Thyroid gland (tissue), 4 donors: ENCODE results near the gene RCOR1. TPM values are rescaled to one million over a fixed set of nuclear protein-coding genes. Genes with fewer than 3 reads are reported as not detected.

ENCODE experiments used
- DNase-seq, 2 donors: peaks; one replicate each; pipeline ENCODE4 v3.0.0-alpha.2; 2019
- H3K27ac ChIP-seq, 3 donors: fragments of 200-600 bp; sonication (generic); 1 replicate in 2 of 3; 2 replicates in 1 of 3; pipeline ENCODE4 v1.5.1; 2016 to 2019; ENCODE audit warnings: mild to moderate bottlenecking in 1 of 3, moderate library complexity in 1 of 3
- H3K27me3 ChIP-seq: fragments of 200-600 bp; sonication (generic); one replicate; pipeline ENCODE4 v1.5.1; 2019
- H3K36me3 ChIP-seq, 2 donors: fragments of 200-600 bp; sonication (generic); one replicate each; pipeline ENCODE4 v1.5.1; 2016 to 2019
- H3K4me1 ChIP-seq, 2 donors: fragments of 200-600 bp; sonication (generic); one replicate each; pipeline ENCODE4 v1.5.1; 2017 to 2019
- H3K4me3 ChIP-seq, 3 donors: fragments of 200-600 bp; sonication (generic); replicated peaks in 1 of 3; 1 replicate in 2 of 3; 2 replicates in 1 of 3; pipeline ENCODE4 v1.5.1; 2016; ENCODE audit warnings: mild to moderate bottlenecking in 1 of 3
- H3K9me3 ChIP-seq: fragments of 200-600 bp; sonication (generic); one replicate; pipeline ENCODE4 v1.5.1; 2017
- CTCF ChIP-seq, 6 experiments: fragments of 200-600 bp in 3 of 6; fragments of 450-650 bp in 3 of 6; sonication (generic) in 3 of 6; IDR thresholded peaks; one replicate each; pipeline ENCODE4 v1.5.1; 2016 to 2019; ENCODE audit warnings: antibody characterized with exemption in 6 of 6, mild to moderate bottlenecking in 2 of 6, inconsistent platforms in 1 of 6, moderate library complexity in 1 of 6
- POLR2A ChIP-seq, 2 donors: fragments of 450-650 bp; IDR thresholded peaks; one replicate each; pipeline ENCODE4 v1.6.1; 2017; ENCODE audit warnings: antibody characterized with exemption in 2 of 2, mild to moderate bottlenecking in 2 of 2, moderate library complexity in 1 of 2
- WGBS, 2 donors: methylation state at CpG; one replicate each; pipeline ENCODE4 v1.1.5; 2017; 5-methylcytosine and 5-hydroxymethylcytosine counted together
- intact Hi-C: fragments of 100-400 bp; cut with DNase I; formaldehyde crosslinking; loops from one replicate; pipeline ENCODE4 v1.15.1; 2023
- total RNA-seq, 4 donors: library from RNA; depleted of rRNA; stranded (reverse); fragments of >200 nt; gene quantifications; one replicate each; pipeline ENCODE4 v1.2.3, GENCODE V29; 2016

RCOR1 gene
- total RNA-seq, 4 donors from 2014 or later, result 9.4 to 14.2 (median 11.3) TPM

DNA sequence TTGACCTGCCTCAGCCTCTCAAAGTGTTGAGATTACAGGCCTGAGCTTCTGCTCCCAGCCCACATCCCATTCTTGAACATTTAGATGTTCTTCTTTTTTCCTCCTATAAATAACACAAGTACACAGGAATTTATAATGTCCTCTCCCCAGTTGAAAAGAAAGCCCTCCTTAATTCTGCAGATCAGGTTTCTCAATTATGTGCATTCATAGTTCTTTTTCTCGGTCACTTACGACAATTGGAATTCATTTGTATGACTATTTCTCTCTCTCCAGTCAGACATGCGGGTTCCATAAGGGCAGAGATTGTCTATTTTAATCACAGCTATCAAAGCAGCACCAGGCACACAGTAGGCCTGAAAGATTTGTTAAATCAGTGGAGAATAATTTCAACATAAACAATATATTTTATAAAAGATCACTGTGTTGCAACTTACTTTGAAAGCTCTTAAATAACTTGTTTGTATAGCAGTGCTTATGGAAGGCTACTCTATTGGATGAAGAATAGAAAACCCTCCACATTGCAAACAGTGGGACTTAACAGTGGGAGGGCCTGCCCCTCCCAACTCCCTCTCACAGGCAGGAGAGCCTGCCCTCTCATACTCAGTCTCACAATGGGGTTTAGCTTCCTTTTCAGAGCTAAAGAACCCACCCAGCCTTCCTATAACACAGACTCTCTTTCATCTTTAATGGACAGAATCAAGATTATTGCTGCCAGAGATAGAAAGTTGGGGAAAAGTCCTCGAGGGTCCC, 100.7 kb downstream of the RCOR1 start:
- Histone ChIP-seq H3K36me3 (no peaks in the 10 kb centered on the region), H3K4me1 (peaks cover 10 to 14% of the 10 kb centered on the region in 2 donors), H3K9me3 (no peaks in the 10 kb centered on the region), H3K27ac (no peak overlapping the region), H3K4me3 (no peak overlapping the region), H3K27me3 (no peaks in the 10 kb centered on the region)
- intact Hi-C loops, result loop anchor here (10.0 kb wide), 1 partner anchor 402 kb away; the partner anchor contains the start of gene EXOC3L4
- WGBS, 2 donors, result 64 to 67% methylated on average over 4 of the region's 4 CpGs
- TF ChIP-seq POLR2A (IDR thresholded peaks at IDR 0.05), result no peak
- TF ChIP-seq CTCF (IDR thresholded peaks at IDR 0.05), result no peak
- DNase-seq, result no peak

DNA sequence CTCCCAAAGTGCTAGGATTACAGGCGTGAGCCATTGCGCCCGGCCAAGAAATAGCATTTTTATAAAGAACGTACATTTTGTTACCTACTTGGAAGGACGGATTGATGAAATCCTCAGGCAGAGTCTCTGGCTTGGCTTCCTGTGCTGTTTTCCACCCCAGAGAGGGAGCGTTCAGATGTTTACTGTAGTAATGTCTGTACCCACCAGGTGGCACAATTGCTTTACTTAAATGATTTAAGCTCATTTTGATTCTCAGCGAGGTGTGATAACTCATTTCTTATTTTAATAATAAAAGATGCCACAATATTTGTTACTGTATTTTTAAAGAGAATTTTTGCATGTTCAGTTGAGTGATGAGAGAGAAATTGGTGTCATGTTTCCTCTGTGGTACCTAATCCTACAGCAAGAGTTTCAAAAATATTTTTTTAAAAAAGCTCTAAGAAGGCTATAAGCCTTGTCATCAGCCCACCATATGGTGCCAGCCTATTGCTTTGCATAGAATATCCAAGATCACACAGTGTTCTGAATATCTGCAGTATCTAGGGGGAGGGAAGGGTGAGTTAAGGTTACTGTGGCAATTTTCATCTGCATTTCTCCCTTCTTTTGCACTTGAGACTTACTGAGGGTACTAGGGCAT, 102.2 kb downstream of the RCOR1 start:
- no peaks in the 10 kb centered on the region for H3K36me3 ChIP-seq
- intact Hi-C loops, result loop anchor here (5.0 to 10.0 kb wide), 2 partner anchors 223 to 400 kb away; partner anchors contain the start of gene EXOC3L4
- no peak overlapping the region for H3K27ac ChIP-seq
- H3K4me1 ChIP-seq, result peaks cover 10 to 14% of the 10 kb centered on the region in 2 donors
- peak; percentile 51 to 55 for DNase-seq
- no peak overlapping the region for H3K4me3 ChIP-seq
- no peaks in the 10 kb centered on the region for H3K9me3 ChIP-seq
- no peaks in the 10 kb centered on the region for H3K27me3 ChIP-seq
- 15 to 19% methylated on average over 7 of the region's 7 CpGs for WGBS, 2 donors
- TF ChIP-seq POLR2A (IDR thresholded peaks at IDR 0.05) (no peak), CTCF (IDR thresholded peaks at IDR 0.05) (peak; percentile 30 to 79 (median 70))

DNA sequence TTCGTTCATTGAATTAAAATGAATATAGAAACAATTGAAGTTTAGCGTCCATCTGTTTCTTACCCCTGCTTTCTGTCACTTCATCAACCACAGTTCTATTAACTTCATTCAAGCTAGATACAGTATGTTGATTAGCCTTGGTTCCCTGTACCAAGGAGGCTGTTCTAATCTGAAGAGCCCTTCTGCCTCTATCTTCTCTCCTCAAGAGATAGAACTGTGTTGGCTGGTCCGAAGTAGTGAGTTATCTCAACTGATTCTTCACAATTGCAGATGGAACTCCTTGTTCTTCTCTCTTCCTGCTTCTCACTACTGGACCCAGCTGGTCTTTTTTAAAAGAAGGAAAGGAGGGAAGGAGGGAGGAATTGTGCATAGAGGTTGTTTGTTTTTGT, 102.7 kb downstream of the RCOR1 start:
- WGBS, 2 donors, result 60 to 67% methylated on average over 3 of the region's 3 CpGs
- TF ChIP-seq POLR2A (IDR thresholded peaks at IDR 0.05), result no peak
- no peak for TF ChIP-seq CTCF (IDR thresholded peaks at IDR 0.05)
- intact Hi-C loops, result loop anchor here (5.0 to 10.0 kb wide), 2 partner anchors 222 to 400 kb away; partner anchors contain the start of gene EXOC3L4
- Histone ChIP-seq H3K36me3 (no peaks in the 10 kb centered on the region), H3K27ac (no peak overlapping the region), H3K4me3 (no peak overlapping the region), H3K9me3 (no peaks in the 10 kb centered on the region), H3K4me1 (peaks cover 10 to 14% of the 10 kb centered on the region in 2 donors), H3K27me3 (no peaks in the 10 kb centered on the region)
- DNase-seq, result no peak

DNA sequence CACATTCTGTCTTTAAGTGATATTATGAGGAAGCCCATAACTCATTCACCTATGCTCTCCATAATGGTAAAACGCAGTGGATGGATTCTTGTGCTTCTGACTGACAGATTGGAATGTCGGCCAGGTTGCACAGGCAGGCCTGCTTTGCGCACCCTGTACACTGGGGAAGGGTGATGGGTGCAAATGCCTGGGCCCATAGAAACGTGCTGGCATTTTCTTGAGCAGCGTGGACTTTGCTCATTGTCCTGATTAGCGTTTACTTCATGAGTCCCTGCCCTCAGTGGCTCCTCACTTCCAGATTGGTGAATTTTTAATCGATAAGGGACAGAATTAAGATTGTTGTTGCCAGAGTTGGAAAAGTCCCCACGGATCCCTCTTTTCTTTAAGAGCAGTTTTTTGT, 103.9 kb downstream of the RCOR1 start:
- whole genome bisulfite sequencing, 2 donors, result 82 to 86% methylated on average over 8 of the region's 8 CpGs

More for the DNA sequence above, 103.9 kb downstream of the RCOR1 start:
- Histone ChIP-seq H3K4me3 (no peak overlapping the region), H3K4me1 (peaks cover 10 to 14% of the 10 kb centered on the region in 2 donors), H3K27ac (no peak overlapping the region), H3K9me3 (no peaks in the 10 kb centered on the region), H3K36me3 (no peaks in the 10 kb centered on the region), H3K27me3 (no peaks in the 10 kb centered on the region)
- no peak for DNase-seq
- no peak for TF ChIP-seq POLR2A (IDR thresholded peaks at IDR 0.05)
- TF ChIP-seq CTCF (IDR thresholded peaks at IDR 0.05), result no peak
- intact Hi-C loops, result loop anchor here (5.0 to 10.0 kb wide), 2 partner anchors 221 to 398 kb away; partner anchors contain the start of gene EXOC3L4
